Measurements from ENCODE around the gene CCT2.

CCT2 gene

GRCh38 chr12:69585189-69586062, at the start of gene CCT2:
Gene CCT2, plus strand, starts transcription at chr12:69585459. Its CDS starts 63 bp downstream, at chr12:69585522.
- peak; percentile 94 for DNase-seq (ENCODE audit: low read depth, low spot score)

DNA sequence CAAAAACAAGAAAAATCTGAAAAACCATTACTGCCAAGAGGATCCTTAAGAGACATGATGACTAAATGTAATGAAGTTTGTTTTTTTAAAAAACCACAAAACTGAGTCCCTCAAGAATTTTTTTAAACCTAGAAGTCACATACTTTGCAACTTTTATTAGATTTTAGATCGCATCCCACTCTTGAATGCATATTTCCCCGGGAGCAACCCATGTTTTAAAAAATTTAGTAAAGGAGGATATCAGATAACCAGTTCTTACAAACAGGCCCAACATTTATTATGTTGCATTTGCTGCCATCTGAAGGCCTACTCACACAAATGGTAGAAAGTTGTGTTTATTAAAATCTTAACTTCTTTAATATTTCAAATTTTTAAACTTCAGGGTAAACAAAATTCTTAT, 44.3 kb upstream of the CCT2 start:
- DNase-seq (ENCODE audit: low read depth, low spot score) = no peak

- DNase-seq (ENCODE audit: low read depth, low spot score) = no peak
These were observed 41.2 kb upstream of the CCT2 start for GRCh38 chr12:69544087-69544486.

- no peak for DNase-seq (ENCODE audit: low read depth, low spot score)
These were observed 40.2 kb upstream of the CCT2 start for GRCh38 chr12:69545081-69545480.

- no peak for DNase-seq (ENCODE audit: low read depth, low spot score)
These were observed 38.4 kb upstream of the CCT2 start for GRCh38 chr12:69546693-69547438.

- no peak for DNase-seq (ENCODE audit: low read depth, low spot score)
These were observed 36.6 kb upstream of the CCT2 start for GRCh38 chr12:69548687-69549086.

GRCh38 chr12:69550569-69551350, 34.5 kb upstream of the CCT2 start:
- DNase-seq (ENCODE audit: low read depth, low spot score) = no peak

GRCh38 chr12:69553628-69554248, 31.5 kb upstream of the CCT2 start:
- no peak for DNase-seq (ENCODE audit: low read depth, low spot score)

GRCh38 chr12:69555461-69555860, 29.8 kb upstream of the CCT2 start:
- DNase-seq (ENCODE audit: low read depth, low spot score) = no peak

DNA sequence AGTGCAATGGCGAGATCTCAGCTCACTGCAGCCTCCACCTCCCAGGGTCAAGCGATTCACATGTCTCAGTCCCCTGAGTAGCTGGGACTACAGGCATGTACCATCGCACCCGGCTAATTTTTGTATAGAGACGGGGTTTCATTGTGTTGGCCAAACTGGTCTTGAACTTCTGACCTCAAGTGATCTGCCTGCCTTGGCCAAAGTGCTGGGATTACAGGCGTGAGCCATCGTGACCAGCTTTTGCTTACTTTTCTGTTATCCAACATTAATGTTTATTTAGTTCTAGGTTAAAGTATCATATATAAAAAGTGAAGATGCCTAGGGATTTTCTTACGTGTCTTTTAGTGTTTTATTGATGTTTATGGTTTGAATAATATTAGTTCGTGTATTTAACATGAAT, 28.9 kb upstream of the CCT2 start:
- DNase-seq (ENCODE audit: low read depth, low spot score) = no peak

DNA sequence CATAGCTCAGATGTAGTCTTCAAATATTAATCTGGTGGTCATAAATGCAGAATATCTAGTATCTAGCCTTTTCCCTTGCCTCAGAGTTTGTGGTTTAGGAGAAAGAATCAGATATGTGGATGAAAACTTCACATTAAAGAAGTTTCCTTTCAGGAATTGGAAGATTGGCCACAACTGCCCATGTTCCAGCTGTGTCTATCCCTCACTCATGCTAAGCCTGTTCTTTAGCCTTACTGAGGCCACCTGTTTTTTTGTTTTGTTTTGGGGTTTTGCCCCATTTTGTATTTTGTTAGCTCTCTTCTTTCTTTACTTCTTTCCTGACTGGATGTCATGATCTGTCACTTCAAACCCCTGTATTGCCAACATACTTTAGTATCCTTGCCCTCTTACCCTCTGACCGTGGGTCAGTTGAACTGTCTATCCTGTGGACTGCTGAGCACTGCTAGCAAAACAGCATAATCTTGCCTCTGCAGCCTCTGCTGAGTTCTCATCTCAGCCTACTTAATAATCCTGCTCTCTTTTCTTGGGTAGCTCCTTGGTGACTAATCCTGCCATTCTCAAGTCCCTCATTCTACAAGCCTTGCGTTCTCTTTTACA, 22.0 kb upstream of the CCT2 start:
- DNase-seq (ENCODE audit: low read depth, low spot score) = no peak

DNA sequence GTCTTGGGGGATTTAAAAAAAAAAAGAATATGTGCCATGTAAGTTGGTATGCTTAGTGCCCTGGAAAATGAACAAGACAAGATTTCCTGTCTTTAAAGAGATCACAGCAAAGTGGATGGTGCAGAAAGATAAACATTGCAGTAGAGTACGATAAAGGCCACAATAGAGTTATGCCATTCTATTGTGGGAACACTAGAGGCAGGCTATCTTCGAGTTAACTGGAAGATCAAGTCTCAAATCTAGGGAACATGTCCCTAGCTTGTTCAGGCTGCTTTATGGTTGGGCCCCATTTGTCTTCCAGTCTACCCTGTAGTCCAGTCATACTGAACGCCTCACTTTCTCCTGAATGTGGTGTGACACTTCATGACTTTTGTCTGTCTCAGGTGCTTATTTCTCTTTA, 18.7 kb upstream of the CCT2 start:
- no peak for DNase-seq (ENCODE audit: low read depth, low spot score)

- DNase-seq (ENCODE audit: low read depth, low spot score) = no peak
These were observed 16.0 kb upstream of the CCT2 start for GRCh38 chr12:69569236-69569635.

DNA sequence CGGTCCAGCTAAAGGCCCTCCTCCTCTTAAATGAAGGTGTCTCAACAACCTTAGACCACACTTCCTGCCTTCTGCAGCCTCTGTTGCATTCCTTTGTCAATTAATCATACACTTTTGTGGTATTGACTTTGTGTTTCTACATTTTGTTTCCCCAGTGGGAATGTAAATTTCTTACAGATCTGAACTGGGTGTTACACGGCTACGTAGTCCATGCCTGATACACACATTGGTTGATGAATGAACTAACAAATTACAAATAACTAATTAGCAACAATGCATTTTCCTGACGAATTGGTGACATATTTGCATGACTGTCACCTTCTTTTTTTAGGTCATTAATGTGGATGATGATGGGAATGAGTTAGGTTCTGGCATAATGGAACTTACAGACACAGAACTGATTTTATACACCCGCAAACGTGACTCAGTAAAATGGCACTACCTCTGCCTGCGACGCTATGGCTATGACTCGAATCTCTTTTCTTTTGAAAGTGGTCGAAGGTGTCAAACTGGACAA, 15.2 kb upstream of the CCT2 start:
- no peak for DNase-seq (ENCODE audit: low read depth, low spot score)

- peak; percentile 33 for DNase-seq (ENCODE audit: low read depth, low spot score)
These were observed 14.5 kb upstream of the CCT2 start for GRCh38 chr12:69570545-69571399.

GRCh38 chr12:69575346-69575745, 9.9 kb upstream of the CCT2 start:
- no peak for DNase-seq (ENCODE audit: low read depth, low spot score)

GRCh38 chr12:69578283-69578682, 7.0 kb upstream of the CCT2 start:
- no peak for DNase-seq (ENCODE audit: low read depth, low spot score)

- no peak for DNase-seq (ENCODE audit: low read depth, low spot score)
These were observed 6.2 kb upstream of the CCT2 start for GRCh38 chr12:69579029-69579428.

- no peak for DNase-seq (ENCODE audit: low read depth, low spot score)
These were observed 5.2 kb upstream of the CCT2 start for GRCh38 chr12:69580074-69580473.

DNA sequence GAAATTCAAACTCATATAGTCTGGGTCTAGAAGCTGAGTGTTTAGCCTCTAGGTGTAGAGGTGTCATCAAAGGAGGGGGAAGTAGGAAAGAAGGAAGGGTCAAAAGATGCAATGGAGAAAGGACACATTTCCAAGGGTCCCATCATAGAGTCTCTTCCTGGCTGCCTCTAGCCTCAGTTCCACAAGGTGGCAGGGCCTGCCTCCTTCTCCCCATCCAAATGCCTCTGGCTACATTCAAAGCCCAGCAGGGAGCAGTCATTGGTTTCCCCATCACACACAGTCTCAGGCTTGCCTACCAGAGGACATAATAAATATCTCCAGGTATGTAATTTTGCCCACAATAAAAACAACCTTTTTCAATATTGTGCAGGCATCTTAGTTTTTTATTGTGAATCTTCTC, 2.1 kb upstream of the CCT2 start:
- no peak for DNase-seq (ENCODE audit: low read depth, low spot score)

Measured in activated CD4-positive, CD25-positive, alpha-beta regulatory T cell treated with anti-CD3 and anti-CD28 coated beads, Interleukin-2, amount 50 U/mL, for 16 hours (primary cell).